ENCODE data around the gene CPNE5.

CPNE5 gene

DNA sequence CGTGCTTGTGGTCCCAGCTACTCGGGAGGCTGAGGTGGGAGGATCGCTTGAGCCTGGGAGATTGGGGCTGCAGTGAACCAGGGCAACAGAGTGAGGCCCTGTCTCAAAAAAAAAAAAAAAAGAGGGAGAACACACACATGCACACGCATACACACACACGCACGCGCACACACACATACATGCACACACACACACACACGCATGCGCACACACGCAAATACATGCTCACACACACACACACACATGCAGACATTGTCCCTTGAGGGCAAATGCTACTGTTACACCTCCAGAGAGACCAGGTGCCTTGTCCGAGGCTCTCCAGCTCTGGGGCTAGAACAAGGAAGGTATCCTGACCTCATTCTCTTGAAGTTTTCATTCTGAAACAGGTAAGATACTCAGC, 77.1 kb downstream of the CPNE5 start:
- DNase-seq (ENCODE audit: low read depth), result no peak

DNA sequence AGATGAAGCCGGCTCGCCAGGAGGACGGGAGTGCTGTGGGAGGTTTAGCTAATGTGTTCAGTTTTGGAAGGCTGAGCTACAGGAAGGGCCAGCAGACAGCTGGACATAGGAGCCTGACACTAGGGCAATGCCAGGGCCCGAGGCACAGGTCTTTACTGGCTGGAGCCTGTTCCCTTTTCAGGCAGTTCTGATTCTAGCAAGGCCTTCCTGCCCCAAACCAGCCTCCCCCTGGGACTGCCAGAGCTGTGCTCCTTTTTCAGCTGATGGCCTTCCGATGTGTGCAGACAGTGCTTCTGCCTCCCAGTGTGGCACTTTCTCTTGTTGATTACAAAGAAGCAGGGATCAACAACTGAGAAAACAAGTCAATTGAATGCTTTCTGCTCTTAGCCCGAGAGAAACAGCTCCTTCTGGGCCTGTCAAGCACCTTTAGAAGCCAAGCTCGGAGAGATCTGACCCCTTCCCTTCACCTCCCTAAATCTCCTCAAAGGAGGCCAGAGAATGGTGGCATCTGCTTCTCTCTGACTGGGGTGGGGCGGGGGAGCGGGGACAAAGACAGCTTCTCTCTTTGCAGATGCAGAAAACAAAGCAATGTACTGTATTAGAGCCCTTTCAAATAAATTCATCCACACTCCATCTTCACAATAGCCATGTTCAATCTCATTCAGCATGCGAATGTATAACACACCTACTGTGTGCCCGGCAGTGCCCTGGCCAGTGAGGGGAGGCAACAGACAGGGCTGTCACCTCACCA, 78.4 kb downstream of the CPNE5 start:
- DNase-seq (ENCODE audit: low read depth), result no peak

DNA sequence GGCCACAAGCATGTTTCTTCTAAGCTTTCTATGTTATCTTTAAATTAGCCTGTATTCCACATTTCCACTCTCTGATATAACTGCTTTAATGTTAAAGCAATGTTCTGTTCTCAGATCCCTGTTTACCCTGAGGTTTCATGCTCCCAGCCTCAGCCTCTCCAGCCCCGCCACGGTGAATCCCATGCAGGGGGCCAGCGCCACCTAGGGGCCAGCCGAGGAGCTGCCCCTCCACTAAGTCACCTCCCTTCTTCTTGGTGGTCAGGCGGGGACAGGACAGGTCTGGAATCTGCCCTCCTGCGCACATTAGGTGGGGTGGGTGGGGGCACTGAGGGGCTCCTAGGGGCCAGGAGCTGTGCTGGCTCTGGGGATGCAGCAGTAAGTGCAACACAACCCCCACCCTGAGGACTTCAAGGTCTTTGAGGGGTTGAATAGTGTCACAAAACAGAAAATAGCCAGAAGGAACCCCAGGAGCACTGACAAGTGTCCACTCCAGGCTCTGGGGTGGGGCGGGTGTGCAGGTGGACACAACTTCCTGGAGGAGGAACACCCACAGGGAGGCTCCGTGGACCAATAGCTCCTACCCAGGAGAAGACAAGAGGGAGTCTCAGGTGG, 80.0 kb downstream of the CPNE5 start:
- DNase-seq (ENCODE audit: low read depth), result no peak

DNA sequence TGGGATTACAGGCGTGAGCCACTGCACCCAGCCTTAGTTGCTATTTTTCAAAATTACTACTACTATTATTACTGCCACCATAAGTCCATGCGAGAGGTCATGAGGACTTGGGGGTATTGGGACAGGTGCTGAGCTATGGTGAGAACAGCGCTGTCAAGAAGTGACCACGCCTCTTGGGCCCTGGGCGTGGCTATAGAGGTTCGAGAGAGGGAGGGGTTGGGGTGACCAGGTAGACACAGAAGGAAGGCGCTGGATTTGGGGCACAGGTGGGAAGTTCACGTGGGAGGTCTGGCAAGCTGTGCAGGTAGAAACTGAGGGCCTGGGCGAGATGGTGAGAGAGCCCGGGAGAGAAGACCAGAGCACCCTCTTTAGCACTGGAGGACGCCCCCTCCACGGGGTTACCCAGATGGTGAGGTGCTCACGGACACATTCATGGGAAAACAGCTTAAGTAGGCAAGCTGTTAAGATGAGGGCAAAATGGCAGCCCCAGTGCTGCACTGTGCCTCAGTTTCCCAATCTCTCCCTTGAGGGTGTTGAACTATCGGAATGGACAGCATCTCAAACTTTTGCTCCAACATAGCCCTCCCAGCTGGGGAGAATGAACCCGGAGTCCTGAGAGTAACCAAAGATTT, 80.6 kb downstream of the CPNE5 start:
- no peak for DNase-seq (ENCODE audit: low read depth)

DNA sequence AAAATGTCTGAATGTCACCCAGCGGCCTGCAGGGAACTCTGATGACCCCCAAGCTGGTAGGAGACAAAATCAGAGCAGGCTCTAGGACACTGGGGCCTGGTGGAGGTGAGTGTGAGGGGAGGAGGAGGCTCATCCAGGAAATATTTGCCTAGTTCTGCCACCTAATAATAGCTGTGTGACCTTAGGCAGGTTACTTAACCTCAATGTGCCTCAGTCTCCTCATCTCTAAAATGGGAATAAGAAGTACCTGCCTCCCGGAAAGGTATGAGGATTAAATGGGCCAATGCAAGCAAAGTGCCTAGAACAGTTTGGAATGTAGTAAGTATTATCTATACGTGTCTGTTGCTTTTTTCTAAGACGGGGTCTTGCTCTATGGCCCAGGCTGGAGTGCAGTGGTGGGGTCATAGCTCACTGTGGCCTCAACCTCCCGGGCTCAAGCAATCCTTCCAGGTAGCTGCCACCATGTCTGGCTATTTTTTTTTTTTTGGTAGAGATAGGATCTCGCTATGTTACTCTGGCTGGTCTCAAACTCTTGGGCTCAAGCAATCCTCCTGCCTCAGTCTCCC, 81.2 kb downstream of the CPNE5 start:
- DNase-seq (ENCODE audit: low read depth), result no peak

DNA sequence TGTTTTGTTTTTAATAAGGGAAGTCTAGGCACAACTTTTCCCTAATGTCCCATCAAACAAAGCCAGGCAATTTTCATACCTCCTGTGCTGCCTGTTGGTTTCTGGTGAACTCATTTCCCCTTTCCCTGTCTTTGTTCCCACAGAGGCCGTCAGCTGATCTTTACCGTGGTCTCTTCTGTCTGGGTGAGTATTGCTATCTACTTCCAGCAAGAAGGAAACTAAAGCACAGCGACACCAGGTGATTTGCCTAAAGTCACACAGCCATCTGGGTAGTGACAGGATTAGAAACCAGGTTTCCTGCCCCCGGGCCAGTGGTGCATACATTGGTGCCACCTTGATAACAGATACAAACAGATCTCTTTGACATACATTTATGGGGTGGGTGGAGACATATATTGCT, 82.0 kb downstream of the CPNE5 start:
- DNase-seq (ENCODE audit: low read depth), result no peak

DNA sequence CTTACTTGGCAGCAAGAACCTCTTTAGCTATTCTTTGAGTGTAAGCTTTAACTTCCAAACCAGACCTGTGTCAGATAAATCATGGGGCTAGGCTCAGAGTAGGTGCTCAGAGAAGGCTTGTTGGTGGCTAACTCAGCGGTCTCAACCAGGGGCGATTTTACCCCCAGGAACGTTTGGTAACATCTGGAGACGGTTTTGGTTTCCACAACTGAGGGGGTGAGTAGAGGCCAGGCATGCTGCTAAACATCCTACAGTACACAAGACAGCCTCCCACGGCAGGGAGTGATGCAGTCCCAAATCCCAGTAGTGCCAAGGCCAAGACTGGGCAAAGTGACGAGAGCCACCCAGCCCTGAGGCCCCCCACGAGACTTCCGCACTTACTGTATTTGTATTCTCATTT, 82.5 kb downstream of the CPNE5 start:
- DNase-seq (ENCODE audit: low read depth), result no peak

DNA sequence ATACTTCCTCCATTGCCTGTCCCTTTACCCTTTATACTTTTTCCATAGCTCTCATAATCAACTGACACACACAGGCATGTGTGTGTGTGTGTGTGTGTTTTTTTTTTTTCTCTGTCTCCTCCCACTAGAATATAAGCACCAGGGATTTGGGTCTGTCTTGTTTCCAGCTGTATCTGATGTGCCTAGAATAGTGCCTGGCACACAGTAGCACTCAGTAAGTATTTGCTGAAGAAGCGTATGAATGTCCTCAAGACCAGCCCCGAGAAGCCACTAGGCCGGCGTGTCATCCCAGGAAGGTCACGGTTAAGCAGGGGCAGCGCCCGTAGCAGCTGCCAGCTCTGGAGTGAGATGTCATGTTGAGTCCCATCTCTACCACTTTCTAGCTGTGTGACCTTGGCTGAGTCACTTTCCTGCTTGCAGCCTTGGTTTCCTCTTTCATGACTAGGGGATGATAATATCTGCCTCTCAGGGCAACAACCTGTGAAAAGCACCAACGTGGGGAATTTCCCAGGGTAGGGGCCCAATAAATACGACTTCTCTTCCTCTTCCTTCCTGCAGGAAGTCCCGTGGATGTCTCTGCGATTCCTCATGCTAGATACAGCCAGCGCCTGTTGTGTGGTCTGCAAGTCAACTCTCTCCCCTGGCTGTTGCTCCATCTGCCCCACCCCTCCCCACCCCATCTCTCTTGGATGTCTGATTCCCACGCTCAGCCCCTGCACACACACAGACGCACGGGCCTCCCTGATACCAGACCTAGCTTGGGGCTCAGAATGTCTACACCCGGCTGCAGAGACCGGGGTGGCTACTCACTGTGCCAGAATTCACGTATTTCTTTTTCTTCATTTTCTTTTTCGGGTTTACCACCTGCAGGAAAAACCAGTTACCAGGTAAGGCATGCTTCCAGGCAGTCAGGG, 83.6 kb downstream of the CPNE5 start:
- DNase-seq (ENCODE audit: low read depth), result no peak

DNA sequence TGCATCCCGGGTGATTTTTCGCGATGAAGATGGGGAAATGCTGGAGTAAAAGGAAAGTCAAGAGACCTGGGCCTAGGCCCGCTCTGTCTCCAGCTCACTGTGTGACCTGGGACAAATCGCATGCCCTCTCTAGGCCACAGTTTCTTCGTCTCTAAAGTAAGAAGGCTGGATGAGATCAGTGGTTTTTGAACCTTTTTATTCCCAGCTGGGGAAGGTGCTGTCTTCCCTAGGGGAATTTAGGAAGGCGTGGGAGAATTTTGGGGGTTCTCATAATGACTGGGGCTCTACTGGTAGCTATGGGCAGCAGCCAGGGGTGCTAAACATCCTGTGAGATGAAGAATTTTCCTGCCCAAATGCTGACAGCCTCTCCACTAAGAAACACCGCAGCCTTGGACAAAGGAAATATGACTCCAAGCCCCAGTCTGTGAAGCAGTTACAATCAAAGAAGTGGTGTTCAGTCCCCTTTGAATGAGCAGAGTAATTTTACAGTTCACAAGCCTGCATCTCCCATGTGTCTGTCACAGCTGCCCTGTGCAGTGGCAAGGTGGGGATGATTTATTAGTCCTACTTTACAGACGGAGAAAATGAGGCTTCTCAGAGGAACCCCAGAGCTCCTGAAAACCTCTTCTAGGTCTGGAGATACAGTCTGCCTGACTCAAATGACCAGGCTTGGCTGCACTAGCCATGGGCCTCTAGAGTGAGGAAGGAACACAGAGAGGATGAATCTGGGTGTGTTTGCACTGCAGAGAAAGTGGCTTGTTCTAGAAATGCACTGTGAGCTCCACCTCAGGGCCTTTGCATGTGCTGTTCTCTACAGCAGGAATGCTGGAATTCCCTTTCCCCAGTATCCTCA, 84.4 kb downstream of the CPNE5 start:
- no peak for DNase-seq (ENCODE audit: low read depth)

DNA sequence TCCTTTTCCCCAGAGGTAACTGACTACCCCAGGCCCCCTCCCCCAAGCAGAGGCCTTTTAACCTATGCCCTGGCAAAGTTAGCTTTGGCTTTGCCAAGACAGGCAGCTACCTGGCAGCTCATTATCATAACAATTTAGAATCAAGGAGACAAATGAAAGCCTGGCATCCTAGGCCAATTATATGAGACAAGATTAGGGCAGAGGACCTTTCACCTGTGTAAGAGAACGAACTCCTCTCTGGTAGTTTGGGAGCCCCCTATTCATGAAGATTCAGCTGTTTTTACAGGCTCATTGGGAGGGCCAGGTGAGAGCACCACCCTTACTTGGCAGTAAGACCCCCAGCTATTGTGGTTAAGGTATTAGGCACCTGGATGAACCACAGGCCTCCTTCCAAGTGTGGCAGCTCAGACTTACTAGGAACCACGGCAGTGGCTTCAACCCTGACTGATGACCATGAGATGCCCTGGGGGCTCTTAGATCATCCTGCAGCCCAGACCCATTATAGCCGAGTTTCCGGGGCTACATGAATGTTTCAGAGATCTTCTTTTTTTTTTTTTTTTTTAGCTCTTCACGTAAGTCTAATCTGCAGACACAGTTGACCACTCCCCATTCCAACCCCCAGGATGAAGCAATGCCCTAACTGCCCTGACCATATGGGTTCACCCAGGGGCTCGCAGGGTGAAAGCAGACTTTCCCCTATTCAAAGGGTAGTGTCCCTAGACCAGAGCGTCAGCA, 85.4 kb downstream of the CPNE5 start:
- DNase-seq (ENCODE audit: low read depth), result no peak

DNA sequence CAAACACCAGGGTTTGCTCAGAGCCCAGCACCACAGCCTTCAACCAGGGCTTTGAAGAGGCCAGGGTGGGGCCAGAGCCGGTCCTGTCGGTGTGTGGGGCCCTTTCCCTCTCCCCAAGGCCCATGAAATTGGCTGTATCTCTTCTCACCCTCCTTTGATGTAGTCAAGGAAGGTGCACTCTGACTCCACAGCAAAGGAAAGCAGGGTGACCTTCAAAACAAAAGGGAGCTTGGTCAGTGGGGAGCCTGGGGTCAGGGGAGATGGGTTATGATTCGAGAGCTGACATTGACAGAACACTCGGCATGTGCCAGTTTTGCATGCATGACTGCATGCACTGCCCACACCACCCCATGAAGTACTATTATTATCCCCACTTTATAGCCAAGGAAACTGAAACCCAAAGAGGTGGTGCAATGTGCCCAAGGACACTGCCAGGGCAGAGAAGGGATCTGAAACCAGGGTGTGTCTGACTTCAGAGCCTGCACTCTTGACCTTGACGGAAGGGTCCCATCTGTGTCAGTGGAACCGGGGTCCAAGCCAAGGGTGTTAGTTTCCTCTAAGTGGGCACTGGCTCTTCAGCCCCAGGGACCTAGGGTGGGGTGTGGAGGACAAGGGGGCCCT, 86.2 kb downstream of the CPNE5 start:
- no peak for DNase-seq (ENCODE audit: low read depth)

DNA sequence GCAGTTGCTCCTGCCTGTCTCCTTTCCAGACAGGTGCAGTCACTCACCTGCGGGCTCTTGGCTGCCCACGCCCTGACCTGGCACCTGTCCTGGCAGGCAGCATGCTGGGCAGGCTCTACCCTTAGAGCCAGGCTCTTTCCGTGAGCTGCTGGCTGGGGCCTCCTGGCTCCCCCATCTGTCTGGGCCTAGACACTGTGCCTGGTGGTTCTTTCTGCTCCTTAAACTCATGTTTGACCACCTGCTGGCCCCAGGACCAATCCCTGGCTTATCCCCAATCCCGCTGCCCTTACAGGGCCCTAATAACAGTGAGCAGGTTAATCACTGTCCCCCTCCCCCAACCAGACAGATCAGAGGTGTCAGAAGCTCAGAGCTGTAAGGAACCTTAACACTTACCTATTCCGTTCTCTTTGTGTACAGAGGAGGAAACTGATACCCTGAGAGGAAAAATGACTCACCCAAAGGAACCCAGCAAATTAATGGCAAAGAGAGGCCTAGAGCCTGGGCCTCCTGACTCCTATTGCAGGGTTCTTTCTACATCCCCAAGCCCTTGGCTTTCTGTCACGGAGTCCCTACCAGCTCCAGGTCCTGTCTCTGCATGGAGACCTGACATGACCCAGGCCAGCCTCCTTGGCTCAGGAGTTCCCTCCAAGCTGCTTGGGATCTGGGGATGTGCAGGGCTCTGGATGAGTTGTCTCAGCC, 86.9 kb downstream of the CPNE5 start:
- DNase-seq (ENCODE audit: low read depth), result no peak

DNA sequence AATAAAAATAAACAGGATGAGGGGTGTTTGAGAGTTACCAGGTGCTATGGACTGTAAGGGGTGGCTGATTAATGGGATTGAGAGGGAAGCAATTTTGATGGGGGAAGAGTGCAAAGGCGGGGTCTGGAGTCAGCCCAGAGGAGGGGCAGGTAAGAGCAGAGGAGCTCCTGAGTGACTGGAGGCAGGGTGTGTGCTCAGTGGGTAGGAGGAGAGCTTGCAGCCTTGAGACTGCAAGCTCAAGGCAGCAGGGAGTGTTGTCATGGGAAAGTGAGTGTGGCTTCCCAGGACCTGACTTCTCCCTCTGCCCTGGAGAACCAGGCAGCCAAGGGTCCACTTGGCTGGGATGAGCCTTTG, 87.4 kb downstream of the CPNE5 start:
- DNase-seq (ENCODE audit: low read depth), result no peak

DNA sequence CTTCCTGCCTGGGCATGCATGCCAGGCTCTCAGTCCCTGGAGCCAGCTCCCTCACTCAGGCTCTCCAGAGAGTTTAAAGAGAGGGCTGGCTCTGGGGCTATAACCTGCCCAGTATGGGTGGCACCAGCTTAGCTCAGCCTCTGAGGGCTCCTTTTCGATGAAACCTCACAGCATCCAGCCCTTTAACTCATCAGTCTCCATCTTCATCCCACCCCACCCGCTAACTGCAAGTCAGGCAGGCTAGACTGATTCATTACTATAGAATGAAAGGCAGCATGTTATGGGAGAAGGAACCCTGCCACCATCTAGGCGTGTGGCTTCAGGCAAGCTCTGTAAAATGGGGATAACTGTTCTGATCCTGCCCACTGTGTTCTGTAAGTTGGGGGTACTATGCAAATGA, 88.2 kb downstream of the CPNE5 start:
- no peak for DNase-seq (ENCODE audit: low read depth)

DNA sequence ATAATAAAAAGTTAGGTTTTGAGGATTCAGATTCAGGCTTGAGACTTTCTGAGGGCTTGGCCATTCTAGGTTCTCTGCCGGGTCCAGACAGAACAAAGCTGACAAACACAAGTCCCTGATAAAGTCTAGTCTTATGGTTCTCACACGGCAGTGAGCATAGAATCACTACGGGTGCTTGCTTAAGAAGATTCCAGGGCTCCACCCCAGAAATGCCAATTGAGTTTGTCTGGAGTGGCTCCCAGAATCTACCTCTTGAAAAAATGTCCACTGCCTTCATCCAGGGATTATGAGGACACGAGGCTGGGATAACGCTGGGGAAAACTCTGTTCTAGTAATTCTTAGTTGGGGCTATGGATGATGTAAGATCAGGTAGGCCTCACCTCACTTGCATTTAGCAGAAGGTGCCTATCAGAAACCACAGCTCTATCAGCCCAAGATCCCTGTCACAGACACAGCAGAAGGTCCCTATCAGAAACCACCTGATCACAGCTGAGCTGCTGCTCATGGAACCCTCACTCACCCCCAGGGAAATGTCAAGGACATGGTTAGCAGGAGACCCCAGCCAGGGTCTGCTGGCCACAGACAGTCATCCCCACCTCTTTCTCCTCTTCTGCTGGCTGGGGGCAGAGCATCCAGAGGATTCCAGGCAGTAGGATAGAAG, 89.3 kb downstream of the CPNE5 start:
- no peak for DNase-seq (ENCODE audit: low read depth)

DNA sequence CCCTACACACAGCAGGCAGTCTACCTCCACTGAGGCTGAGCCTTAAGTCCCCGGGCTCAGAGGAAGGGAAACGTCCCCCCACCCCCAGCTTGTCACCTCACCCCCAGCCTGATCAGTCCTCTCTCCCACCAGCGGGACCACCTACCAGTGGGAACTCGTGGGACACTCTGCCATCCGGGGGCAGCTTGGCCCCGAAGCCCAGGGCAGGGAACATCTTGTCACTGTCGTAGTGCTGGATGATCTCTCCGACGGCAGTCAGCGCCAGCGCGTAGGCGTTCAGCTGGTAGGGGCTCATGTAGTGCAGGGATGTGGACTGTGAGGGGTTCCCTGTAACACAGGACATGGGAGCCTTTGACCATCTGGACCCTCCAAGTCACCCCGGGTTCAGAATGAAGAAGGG, 93.0 kb downstream of the CPNE5 start:
- DNase-seq (ENCODE audit: low read depth), result no peak

DNA sequence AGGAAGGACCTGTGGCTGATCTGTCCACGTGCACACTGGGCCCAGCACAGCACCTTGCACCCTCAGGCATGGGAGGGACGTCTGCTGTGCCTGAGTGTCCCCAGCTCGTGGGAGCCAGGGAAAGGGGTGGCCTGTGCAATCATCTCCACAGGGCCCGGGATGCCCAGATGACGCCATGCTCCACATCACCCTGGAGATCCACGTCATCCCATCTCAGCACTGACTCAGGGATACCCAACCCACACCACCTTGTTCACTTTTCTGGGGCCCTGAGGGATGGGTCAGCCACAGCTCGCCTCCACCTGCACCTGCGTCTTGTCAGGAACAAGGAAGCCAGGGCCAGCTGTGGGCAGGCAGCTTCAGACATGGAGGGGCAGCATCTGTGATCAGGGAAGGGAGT, 93.4 kb downstream of the CPNE5 start:
- DNase-seq (ENCODE audit: low read depth), result no peak

DNA sequence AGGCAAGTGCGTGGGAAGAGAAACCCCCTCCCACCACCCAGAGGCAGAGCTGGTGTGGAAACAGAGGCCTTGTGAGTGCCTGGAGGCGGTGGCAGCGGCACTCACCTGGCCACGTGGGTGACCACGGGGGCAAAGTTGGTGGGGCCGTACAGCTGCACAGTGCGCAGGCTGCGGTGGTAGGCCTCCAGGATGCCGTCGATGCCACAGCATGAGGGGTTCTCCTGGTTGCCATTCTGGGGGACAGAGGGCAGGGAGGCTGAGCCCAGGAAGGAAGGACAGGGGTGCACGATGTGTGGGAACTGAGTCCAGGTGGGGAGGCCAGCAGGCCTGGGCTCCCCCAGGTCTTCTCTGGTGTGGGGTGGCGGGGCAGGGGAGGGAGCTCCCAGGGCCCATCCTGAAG, 94.0 kb downstream of the CPNE5 start:
- no peak for DNase-seq (ENCODE audit: low read depth)

DNA sequence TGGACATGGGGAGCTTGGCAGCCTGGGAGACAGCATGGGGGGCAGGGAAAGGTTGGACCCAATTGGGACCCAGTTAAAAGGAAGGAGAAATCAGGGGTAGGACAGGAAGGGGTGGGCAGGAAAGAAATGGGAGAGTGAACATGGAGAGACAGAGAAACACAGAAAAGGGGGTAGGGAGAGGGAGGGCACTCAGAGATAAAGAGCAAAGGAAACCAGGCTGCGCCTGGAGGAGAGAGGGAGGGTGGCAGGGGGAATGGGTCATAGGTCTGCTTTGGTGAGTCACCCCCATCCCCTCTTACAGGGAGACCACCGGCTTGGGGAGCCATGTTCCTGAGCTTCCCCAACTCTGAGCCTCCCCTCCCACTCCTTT, 95.0 kb downstream of the CPNE5 start:
- no peak for DNase-seq (ENCODE audit: low read depth)

Measured in GM04503 (cell line).